Lower lobe of right lung (tissue), 2 donors: Measurements from ENCODE around the gene PANK4. TPM values are rescaled to one million over a fixed set of nuclear protein-coding genes. Genes with fewer than 3 reads are reported as not detected.

ENCODE experiments used
- ATAC-seq, 2 donors: fragments of 200-7000 bp; cut with Tn5 transposase; one replicate each; pipeline ENCODE4 v1.9.1; 2020 to 2022; ENCODE audit warnings: mild to moderate bottlenecking in 2 of 2, moderate library complexity in 2 of 2
- DNase-seq: peaks from one replicate; pipeline ENCODE4 v3.0.0-alpha.2; 2020
- H3K27ac ChIP-seq: fragments of 200-600 bp; one replicate; pipeline ENCODE4 v1.8.0; 2022
- H3K27me3 ChIP-seq: fragments of 200-600 bp; one replicate; pipeline ENCODE4 v1.8.0; 2022; ENCODE audit warnings: low read depth
- H3K36me3 ChIP-seq: fragments of 200-600 bp; one replicate; pipeline ENCODE4 v1.8.0; 2022; ENCODE audit warnings: mild to moderate bottlenecking
- H3K4me1 ChIP-seq: fragments of 200-600 bp; one replicate; pipeline ENCODE4 v1.8.0; 2022
- H3K4me3 ChIP-seq: fragments of 200-600 bp; one replicate; pipeline ENCODE4 v1.8.0; 2022; ENCODE audit warnings: mild to moderate bottlenecking
- H3K9me3 ChIP-seq: fragments of 200-600 bp; one replicate; pipeline ENCODE4 v1.8.0; 2022
- intact Hi-C: fragments of 100-400 bp; cut with DNase I; formaldehyde crosslinking; loops from one replicate; pipeline ENCODE4 v1.11.0; 2022
- total RNA-seq: library from RNA; stranded (reverse); fragmentation: NEBNext Ultra II Directional; extraction: Animal tissue kit (Norgen Biotek cat#: 25700); gene quantifications from one replicate; pipeline ENCODE4 v1.2.1, GENCODE V29; 2021
- TF ChIP-seq, protein P1 (sequence below): fragments of 200-600 bp; IDR thresholded peaks from one replicate; pipeline ENCODE4 v1.8.0; 2022; ENCODE audit warnings: antibody characterized with exemption, mild to moderate bottlenecking
- donor health status: DM: no; HTN: yes; CAD: no; lungs with severe emphysema.

PANK4 gene
- total RNA-seq, 1 donor from 2014 or later: 39.2 TPM

DNA sequence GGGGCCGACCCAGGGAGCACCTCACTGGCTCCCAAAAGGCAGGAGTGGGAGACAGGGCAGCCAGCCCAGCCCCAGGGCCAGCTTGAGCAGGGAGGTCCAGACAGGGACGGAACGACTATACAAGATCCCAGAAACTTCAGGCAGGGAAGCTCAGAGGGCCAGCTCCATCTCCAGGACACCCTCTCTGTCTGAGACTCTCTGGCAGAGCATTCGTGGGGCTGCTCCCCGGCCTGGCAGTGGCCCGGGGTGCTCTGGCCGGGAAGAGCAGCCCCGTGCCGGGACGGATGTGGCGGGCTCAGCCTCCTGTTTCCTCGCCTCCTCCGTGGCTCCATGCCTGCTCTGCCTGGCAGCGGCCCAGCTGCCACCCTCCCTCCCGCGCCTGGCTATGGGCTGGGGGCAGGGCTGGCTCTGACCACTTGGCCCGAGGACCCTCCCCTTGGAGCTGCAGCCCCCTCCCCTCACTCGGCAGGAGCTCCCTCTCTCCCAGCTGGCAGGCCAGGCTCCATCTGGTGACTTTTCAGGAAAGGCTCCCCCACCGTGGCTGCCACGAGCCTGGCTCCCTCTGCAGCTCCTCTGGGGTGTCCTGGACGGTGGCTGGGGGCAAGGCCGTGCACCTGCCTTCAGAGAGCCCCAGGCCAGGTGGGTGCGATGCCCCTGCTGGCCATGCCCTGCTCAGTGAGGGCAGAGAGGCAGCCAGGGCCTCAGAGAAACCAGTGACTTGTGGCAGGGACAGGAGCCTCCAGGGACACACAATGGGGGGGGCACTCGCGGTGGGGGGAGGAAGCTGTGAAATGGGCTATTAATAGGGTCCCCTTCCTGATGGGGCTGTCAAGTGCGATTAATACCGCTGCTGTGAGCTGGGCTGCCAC lies 55.9 kb downstream of the PANK4 start:
- intact Hi-C loops: no loop called here
- Histone ChIP-seq H3K36me3 (no peaks in the 10 kb centered on the region), H3K4me3 (no peak overlapping the region), H3K27ac (no peak overlapping the region), H3K4me1 (no peaks in the 10 kb centered on the region), H3K9me3 (no peaks in the 10 kb centered on the region), H3K27me3 (peaks cover 63% of the 10 kb centered on the region)
- DNase-seq: no peak
- TF ChIP-seq, protein P1, sequence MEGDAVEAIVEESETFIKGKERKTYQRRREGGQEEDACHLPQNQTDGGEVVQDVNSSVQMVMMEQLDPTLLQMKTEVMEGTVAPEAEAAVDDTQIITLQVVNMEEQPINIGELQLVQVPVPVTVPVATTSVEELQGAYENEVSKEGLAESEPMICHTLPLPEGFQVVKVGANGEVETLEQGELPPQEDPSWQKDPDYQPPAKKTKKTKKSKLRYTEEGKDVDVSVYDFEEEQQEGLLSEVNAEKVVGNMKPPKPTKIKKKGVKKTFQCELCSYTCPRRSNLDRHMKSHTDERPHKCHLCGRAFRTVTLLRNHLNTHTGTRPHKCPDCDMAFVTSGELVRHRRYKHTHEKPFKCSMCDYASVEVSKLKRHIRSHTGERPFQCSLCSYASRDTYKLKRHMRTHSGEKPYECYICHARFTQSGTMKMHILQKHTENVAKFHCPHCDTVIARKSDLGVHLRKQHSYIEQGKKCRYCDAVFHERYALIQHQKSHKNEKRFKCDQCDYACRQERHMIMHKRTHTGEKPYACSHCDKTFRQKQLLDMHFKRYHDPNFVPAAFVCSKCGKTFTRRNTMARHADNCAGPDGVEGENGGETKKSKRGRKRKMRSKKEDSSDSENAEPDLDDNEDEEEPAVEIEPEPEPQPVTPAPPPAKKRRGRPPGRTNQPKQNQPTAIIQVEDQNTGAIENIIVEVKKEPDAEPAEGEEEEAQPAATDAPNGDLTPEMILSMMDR: no peak
- ATAC-seq: no peak

DNA sequence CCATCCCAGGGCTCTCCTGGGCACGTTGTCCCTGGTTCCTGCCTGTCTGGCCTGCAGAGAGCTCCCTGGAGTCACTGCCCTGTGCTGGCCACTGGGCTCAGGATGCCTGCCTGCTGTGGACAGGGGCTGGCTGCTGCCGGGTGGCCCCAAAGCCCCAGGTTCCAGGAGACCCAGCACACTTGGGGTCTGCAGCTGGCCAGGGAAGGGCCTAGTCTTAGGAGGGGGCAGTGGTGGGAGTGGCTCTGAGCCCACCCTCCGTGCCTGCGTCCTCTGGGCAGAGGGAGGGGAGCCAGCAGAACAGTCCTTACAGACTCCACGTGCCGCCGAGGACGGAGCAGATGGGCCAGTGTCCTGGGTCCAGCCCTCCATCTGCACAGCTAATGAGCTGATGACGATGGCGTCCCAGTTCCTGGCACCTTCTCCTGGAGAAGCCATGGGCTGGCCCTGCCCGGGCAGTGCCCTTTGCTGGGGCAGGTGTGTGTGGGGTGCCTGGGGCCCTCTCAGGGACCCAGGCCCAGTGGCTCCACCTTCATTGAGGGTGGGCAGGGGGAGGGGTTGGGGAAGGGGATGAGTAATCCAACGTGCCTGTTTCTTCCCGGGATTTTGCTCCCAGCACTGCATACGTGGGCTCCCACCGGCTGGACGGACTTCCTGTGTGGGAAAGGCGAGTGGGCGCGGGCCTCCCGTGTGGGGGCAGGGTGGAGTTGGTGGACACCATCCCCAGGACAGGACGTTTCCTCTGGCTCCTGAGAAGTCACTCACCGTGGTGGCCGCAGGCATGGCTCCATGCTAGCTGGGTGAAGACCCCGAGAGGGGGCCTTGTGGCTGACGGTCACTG lies 57.1 kb downstream of the PANK4 start:
- no peaks in the 10 kb centered on the region for H3K36me3 ChIP-seq
- H3K27ac ChIP-seq: no peak overlapping the region
- DNase-seq (no peak), ATAC-seq (no peak)
- intact Hi-C loops: no loop called here
- H3K9me3 ChIP-seq: no peaks in the 10 kb centered on the region
- TF ChIP-seq, protein P1: no peak
- no peak overlapping the region for H3K4me3 ChIP-seq
- peaks cover 69% of the 10 kb centered on the region for H3K27me3 ChIP-seq
- no peaks in the 10 kb centered on the region for H3K4me1 ChIP-seq

DNA sequence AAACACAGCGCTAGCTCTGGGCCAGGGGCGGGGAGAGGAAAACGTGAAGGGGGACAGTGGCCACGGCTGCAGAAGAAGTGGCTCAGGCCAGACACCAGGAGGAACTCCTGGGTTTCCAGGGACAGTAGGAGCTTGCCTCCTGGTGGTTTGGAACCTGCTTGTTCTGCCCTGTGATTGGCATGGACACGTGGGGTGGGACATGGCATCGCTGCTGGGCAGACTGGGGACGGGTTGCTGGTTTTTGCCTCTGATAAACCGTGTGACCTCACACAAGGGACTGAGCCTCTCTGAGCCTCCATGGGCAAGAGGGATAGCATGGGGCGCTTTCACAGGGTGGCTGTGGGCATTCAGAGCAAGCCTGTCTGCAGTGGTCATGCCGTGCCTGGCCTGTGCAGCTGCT lies 57.9 kb downstream of the PANK4 start:
- no peak for DNase-seq
- no peak overlapping the region for H3K27ac ChIP-seq
- H3K27me3 ChIP-seq: peaks cover 77% of the 10 kb centered on the region
- no peak overlapping the region for H3K4me3 ChIP-seq
- TF ChIP-seq, protein P1: no peak
- H3K9me3 ChIP-seq: no peaks in the 10 kb centered on the region
- no peak for ATAC-seq
- intact Hi-C loops: no loop called here
- H3K36me3 ChIP-seq: no peaks in the 10 kb centered on the region
- H3K4me1 ChIP-seq: no peaks in the 10 kb centered on the region

DNA sequence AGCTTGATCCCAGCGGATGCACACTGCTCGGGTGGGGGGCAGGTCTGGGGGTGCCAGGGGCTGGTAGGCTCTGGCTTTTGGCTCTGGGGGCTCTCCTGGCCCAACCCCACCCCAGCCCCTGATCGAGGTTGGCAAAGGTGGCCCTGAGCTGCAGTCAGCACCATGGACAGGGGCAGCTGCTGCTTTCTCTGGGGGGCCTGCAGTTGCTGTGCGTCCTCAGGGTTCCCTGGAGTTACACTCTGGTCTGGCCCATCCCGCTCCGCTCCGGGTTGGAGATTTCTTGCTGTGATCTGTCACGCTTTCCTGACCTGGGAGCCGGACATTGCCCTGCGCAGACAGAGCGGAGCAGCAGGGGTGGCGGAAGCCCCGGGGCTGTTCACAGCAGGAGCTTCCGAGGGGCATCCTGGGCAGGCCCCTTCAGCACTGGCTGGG lies 58.3 kb downstream of the PANK4 start:
- no peak for ATAC-seq
- no peaks in the 10 kb centered on the region for H3K4me1 ChIP-seq
- H3K27ac ChIP-seq: no peak overlapping the region
- TF ChIP-seq, protein P1: no peak
- H3K4me3 ChIP-seq: no peak overlapping the region
- intact Hi-C loops: no loop called here
- H3K36me3 ChIP-seq: no peaks in the 10 kb centered on the region
- H3K27me3 ChIP-seq: peaks cover 82% of the 10 kb centered on the region
- H3K9me3 ChIP-seq: no peaks in the 10 kb centered on the region
- DNase-seq: no peak

DNA sequence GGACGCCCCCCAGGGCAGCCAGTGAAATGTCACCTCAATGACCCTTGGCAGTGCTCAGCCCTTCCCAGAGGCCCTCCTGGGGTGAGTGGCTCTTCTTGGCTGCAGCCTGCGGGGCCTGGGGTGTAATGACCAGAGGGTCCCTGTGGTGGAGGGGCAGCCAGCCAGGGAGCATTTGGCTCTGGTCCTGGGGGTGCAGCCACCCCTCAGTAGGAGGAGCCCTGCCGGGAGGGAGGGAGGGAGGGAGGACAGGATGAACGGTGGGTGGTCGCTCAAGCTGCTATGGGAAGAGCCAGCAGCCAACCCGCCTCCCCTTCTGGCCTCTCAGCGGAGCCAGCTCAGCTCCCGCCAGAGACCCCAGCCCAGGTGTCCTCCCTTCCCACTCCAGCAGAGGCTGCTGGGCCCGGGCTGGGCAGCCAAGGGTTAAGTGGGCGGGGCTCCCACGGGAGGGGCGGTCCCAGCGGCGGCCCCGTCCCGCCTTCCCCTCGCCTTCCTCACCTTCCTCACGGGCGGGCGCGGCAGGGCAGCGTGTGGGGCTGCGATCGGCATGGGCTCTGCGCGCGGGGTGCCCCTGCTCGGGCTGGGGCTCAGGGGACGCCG lies 59.3 kb downstream of the PANK4 start:
- TF ChIP-seq, protein P1: no peak
- H3K27me3 ChIP-seq: peaks cover 88% of the 10 kb centered on the region
- ATAC-seq (no peak), DNase-seq (no peak)
- H3K4me1 ChIP-seq: no peaks in the 10 kb centered on the region
- H3K27ac ChIP-seq: no peak overlapping the region
- no peaks in the 10 kb centered on the region for H3K9me3 ChIP-seq
- H3K4me3 ChIP-seq: no peak overlapping the region
- intact Hi-C loops: no loop called here
- no peaks in the 10 kb centered on the region for H3K36me3 ChIP-seq
